ENCODE measurements around the gene MTARC1. TPM values are rescaled to one million over a fixed set of nuclear protein-coding genes. Genes with fewer than 3 reads are reported as not detected.

Gene MTARC1
- total RNA-seq: 4.2 and 5.2 TPM in 2 replicates

GRCh38 chr1:220786337-220787068, at the start of gene MTARC1:
Gene MTARC1 (plus strand): TSS chr1:220786913. CDS start chr1:220786945, 32 bp downstream.

GRCh38 chr1:220748089-220748934, 38.4 kb upstream of the MTARC1 start, which contains the start of gene MTARC2:
Gene MTARC2 (plus strand): TSS chr1:220748322. CDS start chr1:220748532, 210 bp downstream.

Other genes starting within 250 kb of the MTARC1 start
- gene C1orf115, start 96.5 kb upstream of the MTARC1 start, total RNA-seq: 1.1 and 4.6 TPM in 2 replicates
- 5.7 and 11.2 TPM in 2 replicates for gene MTARC2, start 38.6 kb upstream of the MTARC1 start, total RNA-seq
- 2.8 and 3.9 TPM in 2 replicates for gene HLX, start 92.5 kb downstream of the MTARC1 start, total RNA-seq

All from mesangial cell (primary cell).